Measurements from ENCODE around the gene ULK1. TPM values are rescaled to one million over a fixed set of nuclear protein-coding genes. Genes with fewer than 3 reads are reported as not detected.
A peak's percentile ranks its signal among the peaks of the same experiment; 100 is the strongest.
"Not testable (repeated sequence)": the region's sequence is repeated elsewhere in the genome, so short reads cannot be mapped to it uniquely, and the experiment has no call there.

ULK1 gene
- total RNA-seq, 1 donor from 2014 or later: 57.4 TPM

- H3K4me3 ChIP-seq: no peak overlapping the region
- H3K9me3 ChIP-seq (replicated peaks): no peaks in the 10 kb centered on the region
- no peak for DNase-seq
- peaks cover 48% of the 10 kb centered on the region for H3K4me1 ChIP-seq
- H3K27ac ChIP-seq (replicated peaks): peak overlapping the region; percentile 90
- intact Hi-C loops (cut with micrococcal nuclease): no loop called here
- no peaks in the 10 kb centered on the region for H3K27me3 ChIP-seq (ENCODE audit: low read depth)
- TF ChIP-seq CTCF (IDR thresholded peaks at IDR 0.05; ENCODE audit: borderline replicate concordance): no peak
- H3K36me3 ChIP-seq: peaks cover 17% of the 10 kb centered on the region
These were observed 53.8 kb downstream of the ULK1 start for GRCh38 chr12:131948166-131948712.

GRCh38 chr12:131948713-131949430, 54.5 kb downstream of the ULK1 start:
- Histone ChIP-seq H3K27ac (replicated peaks) (peak overlapping the region; percentile 90), H3K36me3 (peaks cover 10% of the 10 kb centered on the region), H3K4me3 (peak overlapping the region; percentile 99), H3K4me1 (peaks cover 50% of the 10 kb centered on the region)
- DNase-seq; intact Hi-C loops (cut with micrococcal nuclease); H3K9me3 ChIP-seq (replicated peaks); H3K27me3 ChIP-seq (ENCODE audit: low read depth): not testable (repeated sequence)

- intact Hi-C loops (cut with micrococcal nuclease): no loop called here
These were observed 55.2 kb downstream of the ULK1 start, which contains the start of gene EP400 for GRCh38 chr12:131949431-131950181. Gene EP400 (plus strand): TSS chr12:131949942. CDS start chr12:131960620, 10,678 bp downstream.

GRCh38 chr12:131950182-131950913, 55.9 kb downstream of the ULK1 start:
- intact Hi-C loops (cut with micrococcal nuclease): no loop called here
- H3K4me3 ChIP-seq: peak overlapping the region; percentile 99
- TF ChIP-seq CTCF (IDR thresholded peaks at IDR 0.05; ENCODE audit: borderline replicate concordance): no peak
- H3K9me3 ChIP-seq (replicated peaks): no peaks in the 10 kb centered on the region
- H3K27ac ChIP-seq (replicated peaks): peak overlapping the region; percentile 90
- H3K4me1 ChIP-seq: peaks cover 52% of the 10 kb centered on the region
- H3K36me3 ChIP-seq: no peaks in the 10 kb centered on the region
- H3K27me3 ChIP-seq (ENCODE audit: low read depth): no peaks in the 10 kb centered on the region
- DNase-seq: peak; percentile 31

More at GRCh38 chr12:131949431-131950181, 55.2 kb downstream of the ULK1 start, which contains the start of gene EP400:
- Histone ChIP-seq H3K27me3 (ENCODE audit: low read depth) (no peaks in the 10 kb centered on the region), H3K4me1 (peaks cover 52% of the 10 kb centered on the region), H3K27ac (replicated peaks) (peak within 1 kb of the TSS; percentile 90), H3K9me3 (replicated peaks) (no peaks in the 10 kb centered on the region), H3K4me3 (peak within 1 kb of the TSS; percentile 99), H3K36me3 (peaks cover 4% of the 10 kb centered on the region)
- TF ChIP-seq CTCF (IDR thresholded peaks at IDR 0.05; ENCODE audit: borderline replicate concordance): peak; percentile 61
- DNase-seq: peak; percentile 98

GRCh38 chr12:131953810-131954209, 59.4 kb downstream of the ULK1 start:
- DNase-seq; H3K4me3 ChIP-seq; H3K9me3 ChIP-seq (replicated peaks); intact Hi-C loops (cut with micrococcal nuclease); H3K27me3 ChIP-seq (ENCODE audit: low read depth); H3K36me3 ChIP-seq; H3K27ac ChIP-seq (replicated peaks): not testable (repeated sequence)
- H3K4me1 ChIP-seq: peaks cover 71% of the 10 kb centered on the region

GRCh38 chr12:131954460-131954859, 60.0 kb downstream of the ULK1 start:
- H3K4me3 ChIP-seq; intact Hi-C loops (cut with micrococcal nuclease); H3K27ac ChIP-seq (replicated peaks); H3K9me3 ChIP-seq (replicated peaks); H3K27me3 ChIP-seq (ENCODE audit: low read depth); DNase-seq; H3K36me3 ChIP-seq: not testable (repeated sequence)
- peaks cover 73% of the 10 kb centered on the region for H3K4me1 ChIP-seq

All from left ventricle myocardium inferior (tissue), 1 donor.